Tibial nerve (tissue), 4 donors: ENCODE results near the gene BRINP2.

Experiments used
- EP300 ChIP-seq, 2 donors: sonication (generic); formaldehyde crosslinking; IDR thresholded peaks; one replicate each; pipeline ENCODE4 v1.6.1; 2017; ENCODE audit warnings: antibody characterized with exemption in 2 of 2, mild to moderate bottlenecking in 1 of 2
- POLR2A ChIP-seq, 2 donors: fragments of 450-650 bp; IDR thresholded peaks; one replicate each; pipeline ENCODE4 v1.6.1; 2017; ENCODE audit warnings: antibody characterized with exemption in 2 of 2, mild to moderate bottlenecking in 2 of 2, moderate library complexity in 2 of 2
- TF ChIP-seq, protein P1 (sequence below), 5 experiments: fragments of 200-600 bp in 3 of 5; fragments of 450-650 bp in 2 of 5; sonication (generic) in 3 of 5; IDR thresholded peaks; one replicate each; pipeline ENCODE4 v1.5.1; 2016 to 2019; ENCODE audit warnings: antibody characterized with exemption in 5 of 5, mild to moderate bottlenecking in 3 of 5, moderate library complexity in 2 of 5

GRCh38 chr1:177239792-177240191 lies 69.0 kb downstream of the BRINP2 start:
- TF ChIP-seq, protein P1, sequence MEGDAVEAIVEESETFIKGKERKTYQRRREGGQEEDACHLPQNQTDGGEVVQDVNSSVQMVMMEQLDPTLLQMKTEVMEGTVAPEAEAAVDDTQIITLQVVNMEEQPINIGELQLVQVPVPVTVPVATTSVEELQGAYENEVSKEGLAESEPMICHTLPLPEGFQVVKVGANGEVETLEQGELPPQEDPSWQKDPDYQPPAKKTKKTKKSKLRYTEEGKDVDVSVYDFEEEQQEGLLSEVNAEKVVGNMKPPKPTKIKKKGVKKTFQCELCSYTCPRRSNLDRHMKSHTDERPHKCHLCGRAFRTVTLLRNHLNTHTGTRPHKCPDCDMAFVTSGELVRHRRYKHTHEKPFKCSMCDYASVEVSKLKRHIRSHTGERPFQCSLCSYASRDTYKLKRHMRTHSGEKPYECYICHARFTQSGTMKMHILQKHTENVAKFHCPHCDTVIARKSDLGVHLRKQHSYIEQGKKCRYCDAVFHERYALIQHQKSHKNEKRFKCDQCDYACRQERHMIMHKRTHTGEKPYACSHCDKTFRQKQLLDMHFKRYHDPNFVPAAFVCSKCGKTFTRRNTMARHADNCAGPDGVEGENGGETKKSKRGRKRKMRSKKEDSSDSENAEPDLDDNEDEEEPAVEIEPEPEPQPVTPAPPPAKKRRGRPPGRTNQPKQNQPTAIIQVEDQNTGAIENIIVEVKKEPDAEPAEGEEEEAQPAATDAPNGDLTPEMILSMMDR (IDR thresholded peaks at IDR 0.05) = no peak
- TF ChIP-seq EP300 (IDR thresholded peaks at IDR 0.05) = no peak
- no peak for TF ChIP-seq POLR2A (IDR thresholded peaks at IDR 0.05)
